NCI-H1436 (cell line): Measurements from ENCODE around the gene RRAGB.
"Not testable (repeated sequence)": the region's sequence is repeated elsewhere in the genome, so short reads cannot be mapped to it uniquely, and the experiment has no call there.

Experiments
- DNase-seq: peaks from one replicate; lab custom pipeline; 2025; lab: John Stamatoyannopoulos, UW

Gene RRAGB, protein sequence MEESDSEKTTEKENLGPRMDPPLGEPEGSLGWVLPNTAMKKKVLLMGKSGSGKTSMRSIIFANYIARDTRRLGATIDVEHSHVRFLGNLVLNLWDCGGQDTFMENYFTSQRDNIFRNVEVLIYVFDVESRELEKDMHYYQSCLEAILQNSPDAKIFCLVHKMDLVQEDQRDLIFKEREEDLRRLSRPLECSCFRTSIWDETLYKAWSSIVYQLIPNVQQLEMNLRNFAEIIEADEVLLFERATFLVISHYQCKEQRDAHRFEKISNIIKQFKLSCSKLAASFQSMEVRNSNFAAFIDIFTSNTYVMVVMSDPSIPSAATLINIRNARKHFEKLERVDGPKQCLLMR

GRCh38 chrX:55717521-55718497 is at the start of gene RRAGB:
Gene RRAGB, plus strand, starts transcription at chrX:55717749. Its CDS starts 579 bp downstream, at chrX:55718328.
- DNase-seq = peak; percentile 98

GRCh38 chrX:55668084-55668483 is 49.5 kb upstream of the RRAGB start:
- DNase-seq = no peak

DNA sequence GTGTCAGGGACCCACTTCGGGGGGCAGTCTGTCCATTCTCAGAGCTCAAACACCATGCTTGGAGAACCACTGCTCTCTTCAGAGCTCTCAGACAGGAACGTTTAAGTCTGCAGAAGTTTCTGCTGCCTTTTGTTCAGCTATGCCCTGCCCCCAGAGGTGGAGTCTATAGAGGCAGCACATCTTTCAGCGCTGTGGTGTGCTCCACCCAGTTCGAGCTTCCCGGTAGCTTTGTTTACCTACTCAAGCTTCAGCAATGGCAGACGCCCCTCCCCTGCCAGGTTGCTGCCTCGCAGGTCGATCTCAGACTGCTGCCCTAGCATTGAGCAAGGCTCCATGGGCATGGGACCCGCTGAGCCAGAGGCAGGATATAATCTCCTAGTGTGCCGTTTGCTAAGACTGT is 29.0 kb upstream of the RRAGB start:
- DNase-seq = not testable (repeated sequence)

- no peak for DNase-seq
Measured at GRCh38 chrX:55695227-55696018, 22.1 kb upstream of the RRAGB start.

DNA sequence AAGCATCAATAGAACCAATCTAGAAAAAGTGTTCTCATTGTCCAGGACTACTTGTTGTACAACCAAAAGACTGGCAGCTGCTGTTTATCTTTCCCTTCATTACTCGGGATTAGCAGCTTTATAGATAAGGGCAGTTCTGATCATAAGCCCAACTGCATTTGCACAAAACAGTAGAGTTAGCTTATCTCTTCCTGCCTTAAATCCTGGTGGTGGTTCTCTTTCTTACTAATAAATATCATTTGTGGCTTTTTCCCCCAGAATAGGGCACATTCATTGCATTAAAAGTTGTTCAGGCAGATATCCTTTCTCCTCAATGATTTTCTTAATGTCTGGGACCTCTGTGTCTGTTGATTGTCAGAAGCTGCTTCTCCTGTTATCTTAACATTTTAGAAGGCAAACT is 20.2 kb upstream of the RRAGB start:
- DNase-seq = no peak

GRCh38 chrX:55702671-55703070 is 14.9 kb upstream of the RRAGB start:
- DNase-seq = no peak

DNA sequence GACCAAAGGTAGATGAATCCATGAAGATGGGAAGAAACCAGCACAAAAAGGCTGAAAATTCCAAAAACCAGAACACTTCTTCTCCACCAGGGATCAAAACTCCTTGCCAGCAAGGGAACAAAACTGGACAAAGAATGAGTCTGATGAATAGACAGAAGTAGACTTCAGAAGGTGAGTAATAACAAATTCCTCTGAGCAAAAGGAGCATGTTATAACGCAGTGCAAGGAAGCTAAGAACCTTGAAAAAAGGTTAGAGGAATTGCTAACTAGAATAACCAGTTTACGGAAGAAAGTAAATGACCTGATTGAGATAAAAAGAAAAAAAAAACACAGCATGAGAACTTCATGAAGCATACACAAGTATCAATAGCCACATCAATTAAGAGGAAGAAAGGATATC is 14.1 kb upstream of the RRAGB start:
- DNase-seq = not testable (repeated sequence)

- DNase-seq = not testable (repeated sequence)
Measured at GRCh38 chrX:55705066-55705465, 12.5 kb upstream of the RRAGB start.

DNA sequence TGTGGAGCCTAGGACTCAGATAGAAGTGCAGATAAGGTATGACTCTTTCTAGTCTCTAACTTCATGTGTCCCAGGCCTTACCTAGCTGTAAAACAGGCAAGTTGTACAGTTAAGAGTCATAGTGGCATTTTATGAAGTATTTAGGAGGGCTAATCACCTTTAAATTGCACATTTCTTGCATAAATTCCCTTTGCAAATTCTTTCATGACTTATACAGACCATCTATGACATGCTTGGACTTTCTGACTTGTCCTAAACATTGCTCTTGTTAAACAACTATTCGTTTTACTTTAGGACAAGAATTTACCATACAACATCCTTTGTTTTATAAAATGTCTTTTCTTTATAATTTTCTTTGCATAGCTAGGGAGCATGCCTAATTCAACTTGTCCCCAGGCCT is 7.8 kb upstream of the RRAGB start:
- DNase-seq = no peak

DNA sequence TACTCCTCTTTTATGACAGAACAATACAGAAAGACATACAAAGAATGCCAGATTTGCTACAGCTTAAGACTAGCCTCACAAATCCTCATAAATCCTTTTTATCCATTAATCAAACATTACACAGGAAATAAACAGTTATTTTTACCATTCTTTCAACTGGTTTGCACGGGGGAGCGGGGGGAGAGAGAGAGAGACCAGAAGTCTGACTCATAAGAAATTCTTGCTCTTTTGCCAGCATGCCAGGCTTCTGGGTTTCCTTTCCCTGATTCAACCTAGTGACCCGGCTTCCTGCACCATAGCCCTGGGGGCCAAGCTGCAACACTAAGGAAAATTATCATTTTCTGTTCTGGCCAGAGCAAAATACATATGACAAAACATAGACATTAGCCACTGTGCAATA is 6.8 kb upstream of the RRAGB start:
- DNase-seq = no peak

GRCh38 chrX:55713631-55714030 is 3.9 kb upstream of the RRAGB start:
- DNase-seq = no peak

DNA sequence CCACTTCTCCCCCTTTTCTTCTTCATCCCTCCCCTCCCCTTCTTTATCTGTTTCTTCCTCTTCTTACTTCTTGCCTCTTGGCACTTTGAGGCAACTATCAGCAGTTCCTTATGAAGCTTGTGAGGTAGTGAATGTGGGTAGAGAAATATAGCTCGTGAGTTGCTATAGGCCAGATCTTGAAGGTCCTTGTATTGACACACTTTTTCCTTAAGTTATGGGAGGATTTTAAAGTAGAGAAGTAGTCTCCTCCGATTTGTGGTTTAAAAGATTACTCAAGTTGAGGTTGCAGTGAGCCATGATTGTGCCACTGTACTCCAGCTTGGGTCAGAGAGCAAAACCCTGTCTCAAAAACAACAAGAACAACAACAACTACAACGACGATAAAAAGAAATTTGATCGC is 3.4 kb upstream of the RRAGB start:
- DNase-seq = no peak

GRCh38 chrX:55715847-55716246 is 1.7 kb upstream of the RRAGB start:
- DNase-seq = no peak

DNA sequence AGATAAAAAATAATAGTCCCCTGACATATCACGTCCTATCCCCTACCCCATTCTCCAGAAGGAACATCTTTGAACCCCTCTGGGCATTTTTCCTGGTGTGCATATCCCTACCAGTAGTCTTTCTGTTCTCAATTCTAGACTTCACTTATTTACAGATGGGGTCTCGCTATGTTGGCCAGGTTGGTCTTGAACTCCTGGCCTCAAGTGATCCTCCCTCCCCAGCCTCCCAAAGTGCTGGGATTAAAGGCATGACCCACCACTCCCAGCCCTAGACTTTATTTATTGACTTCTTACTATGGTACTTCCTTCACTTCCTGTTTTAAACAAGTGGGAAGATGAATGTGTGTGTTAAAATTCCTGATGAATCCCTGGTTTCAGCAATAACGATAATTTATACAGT is 612 bp upstream of the RRAGB start:
- no peak for DNase-seq

GRCh38 chrX:55731826-55732225 is 14.3 kb downstream of the RRAGB start:
- DNase-seq = no peak

- no peak for DNase-seq
Measured at GRCh38 chrX:55738969-55739368, 21.4 kb downstream of the RRAGB start.

- no peak for DNase-seq
Measured at GRCh38 chrX:55742649-55743048, 25.1 kb downstream of the RRAGB start.

DNA sequence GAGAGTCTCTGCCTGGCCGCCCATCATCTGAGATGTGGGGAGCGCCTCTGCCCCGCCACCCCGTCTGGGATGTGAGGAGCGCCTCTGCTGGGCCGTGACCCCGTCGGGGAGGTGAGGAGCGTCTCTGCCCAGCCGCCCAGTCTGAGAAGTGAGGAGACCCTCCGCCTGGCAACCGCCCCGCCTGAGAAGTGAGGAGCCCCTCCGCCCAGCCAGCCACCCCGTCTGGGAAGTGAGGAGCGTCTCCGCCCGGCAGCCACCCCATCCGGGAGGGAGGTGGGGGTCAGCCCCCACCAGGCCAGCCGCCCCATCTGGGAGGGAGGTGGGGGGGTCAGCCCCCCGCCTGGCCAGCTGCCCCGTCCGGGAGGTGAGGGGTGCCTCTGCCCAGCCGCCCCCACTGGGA is 30.9 kb downstream of the RRAGB start:
- not testable (repeated sequence) for DNase-seq

GRCh38 chrX:55750256-55750655 is 32.7 kb downstream of the RRAGB start:
- no peak for DNase-seq

DNA sequence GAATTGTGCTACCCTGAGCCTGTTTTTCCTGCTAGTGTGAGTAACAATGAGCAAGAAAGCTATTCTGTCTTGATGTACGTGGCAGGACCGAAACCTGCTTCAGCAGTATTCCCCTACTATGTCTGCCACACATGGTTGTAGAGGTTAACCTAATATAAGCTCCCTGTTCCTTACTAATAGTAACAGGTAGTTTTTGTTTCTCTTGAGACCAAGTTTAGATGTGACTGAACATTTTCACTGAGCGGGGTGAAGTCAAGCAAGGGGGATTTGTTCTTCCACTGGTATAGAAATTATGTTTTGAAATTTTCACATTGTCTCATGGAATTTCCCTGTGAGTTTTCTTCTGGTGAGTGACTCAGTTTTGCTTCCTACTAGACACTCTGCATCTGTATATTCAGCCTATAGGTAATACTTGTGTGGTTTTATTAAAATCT is 37.3 kb downstream of the RRAGB start:
- DNase-seq = no peak

DNA sequence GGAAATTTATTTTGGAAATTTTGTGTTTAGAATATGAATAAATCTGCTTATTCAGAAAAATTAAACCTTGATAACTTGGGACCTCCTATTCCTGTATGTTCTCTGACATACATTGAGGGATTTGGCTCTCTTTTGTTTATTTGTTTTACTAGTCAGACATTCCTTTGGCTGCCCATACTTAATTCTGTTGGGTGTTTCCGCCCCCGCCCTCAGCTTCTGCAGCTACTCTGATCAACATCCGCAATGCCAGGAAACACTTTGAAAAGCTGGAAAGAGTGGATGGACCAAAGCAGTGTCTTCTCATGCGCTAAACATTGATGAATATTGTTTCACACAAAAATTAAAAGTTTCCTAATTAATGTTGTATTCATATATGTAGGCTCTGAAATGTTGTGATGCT is 40.5 kb downstream of the RRAGB start:
- DNase-seq = no peak

DNA sequence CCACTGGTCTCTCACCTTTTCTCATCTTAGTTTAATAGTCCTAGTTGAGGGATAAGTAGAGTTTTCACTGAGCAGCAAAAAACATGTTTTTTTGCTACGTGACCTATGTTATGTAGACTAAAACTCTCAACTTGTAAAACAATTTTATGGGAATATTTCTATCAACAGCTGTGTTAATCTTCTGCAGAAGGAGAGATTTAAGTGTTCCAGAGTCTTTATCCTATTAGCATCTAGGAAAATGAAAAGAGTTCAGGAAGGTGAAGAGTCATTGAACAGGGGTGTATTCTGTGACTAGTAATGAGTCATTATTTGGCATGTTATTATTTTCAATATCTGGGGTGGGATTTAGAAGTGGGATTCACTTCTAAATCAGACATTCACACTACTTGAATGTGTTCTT is 41.9 kb downstream of the RRAGB start:
- DNase-seq = no peak
